Measurements from ENCODE around the gene LZTS3.
A peak's percentile ranks its signal among the peaks of the same experiment; 100 is the strongest.
"Not testable (repeated sequence)": the region's sequence is repeated elsewhere in the genome, so short reads cannot be mapped to it uniquely, and the experiment has no call there.

Gene LZTS3

GRCh38 chr20:3172933-3173609 is at the start of gene LZTS3:
TSS of gene LZTS3 (minus strand) at chr20:3173549. CDS start at chr20:3167163, 6,386 bp downstream.
- DNase-seq: peak; percentile 25

- DNase-seq: no peak
These were observed 48.3 kb upstream of the LZTS3 start for GRCh38 chr20:3221398-3222226.

DNA sequence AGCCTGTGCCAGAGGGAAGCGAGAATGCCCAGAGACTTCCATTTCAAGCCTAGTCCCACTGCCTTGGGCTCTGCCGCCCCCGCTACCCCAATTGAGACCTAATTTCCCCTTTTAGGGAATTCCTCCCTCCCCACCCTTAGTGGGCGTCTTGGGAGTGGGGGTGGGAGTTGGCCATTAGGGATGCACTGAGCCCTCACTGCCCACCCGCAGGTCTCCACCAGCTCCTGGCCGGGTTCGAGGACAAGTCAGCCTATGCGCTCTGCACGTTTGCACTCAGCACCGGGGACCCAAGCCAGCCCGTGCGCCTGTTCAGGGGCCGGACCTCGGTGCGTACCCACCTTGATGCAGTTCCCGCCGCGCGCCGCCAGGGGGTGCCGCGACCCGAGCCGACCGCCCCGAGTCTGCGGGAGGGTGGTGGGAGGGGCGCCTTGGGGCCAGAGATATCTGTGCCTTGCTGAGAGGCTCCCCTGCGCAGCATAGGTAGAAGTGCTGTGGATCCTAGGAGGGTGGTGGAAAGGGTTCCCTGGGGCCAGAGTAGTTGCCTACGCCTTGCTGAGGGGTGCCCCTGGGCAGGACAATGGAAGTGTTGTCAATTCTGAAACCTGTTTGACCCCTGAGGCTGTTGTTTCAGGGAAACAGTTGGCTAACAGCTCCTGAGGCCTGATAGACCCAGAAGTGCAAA is 45.1 kb upstream of the LZTS3 start:
- DNase-seq: no peak

DNA sequence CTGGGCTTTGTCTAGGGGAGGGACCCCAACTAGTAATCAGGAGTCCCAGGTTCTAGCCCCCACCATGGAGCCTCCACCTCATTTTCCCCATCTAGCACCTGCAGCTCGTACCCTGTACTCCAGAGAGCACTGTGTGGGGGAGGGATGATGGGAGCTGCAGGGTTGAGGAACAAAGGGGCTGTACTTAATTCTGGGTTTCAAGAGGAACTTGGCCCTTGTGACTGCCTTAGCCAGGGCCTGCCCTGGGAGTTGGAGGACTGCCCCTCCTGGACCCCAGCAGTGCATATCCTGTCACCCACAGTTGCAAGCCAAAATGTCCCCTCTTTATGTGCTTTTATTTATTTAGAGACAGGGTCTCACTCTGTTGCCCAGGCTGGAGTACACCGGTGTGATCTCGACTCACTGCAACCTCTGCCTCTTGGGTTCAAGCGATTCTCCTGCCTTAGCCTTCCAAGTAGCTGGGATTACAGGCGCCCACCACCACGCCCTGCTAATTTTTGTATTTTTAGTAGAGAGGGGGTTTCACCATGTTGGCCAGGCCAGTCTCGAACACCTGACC is 42.1 kb upstream of the LZTS3 start:
- DNase-seq: not testable (repeated sequence)

GRCh38 chr20:3213226-3213625 is 39.9 kb upstream of the LZTS3 start:
- no peak for DNase-seq

DNA sequence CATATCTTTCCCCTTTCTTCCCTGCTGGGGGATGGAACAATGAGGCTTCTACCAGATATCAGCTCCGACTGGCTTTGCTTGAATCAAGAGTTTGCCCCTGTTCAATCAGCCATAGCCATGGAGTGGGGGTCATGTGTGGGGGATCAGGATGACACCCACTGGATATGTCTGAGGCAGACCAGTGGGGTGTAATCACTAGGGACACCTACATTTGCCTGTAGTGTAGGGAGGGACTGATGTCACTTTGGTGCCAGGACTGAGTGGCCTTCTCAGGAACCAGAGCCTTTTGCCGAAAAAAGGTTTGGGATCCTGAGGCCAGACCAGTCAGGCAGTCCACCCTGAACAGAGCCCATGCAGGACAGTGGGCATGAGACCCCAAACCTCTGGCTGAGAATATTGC is 37.0 kb upstream of the LZTS3 start:
- no peak for DNase-seq

GRCh38 chr20:3209946-3210317 is 36.6 kb upstream of the LZTS3 start:
- no peak for DNase-seq

DNA sequence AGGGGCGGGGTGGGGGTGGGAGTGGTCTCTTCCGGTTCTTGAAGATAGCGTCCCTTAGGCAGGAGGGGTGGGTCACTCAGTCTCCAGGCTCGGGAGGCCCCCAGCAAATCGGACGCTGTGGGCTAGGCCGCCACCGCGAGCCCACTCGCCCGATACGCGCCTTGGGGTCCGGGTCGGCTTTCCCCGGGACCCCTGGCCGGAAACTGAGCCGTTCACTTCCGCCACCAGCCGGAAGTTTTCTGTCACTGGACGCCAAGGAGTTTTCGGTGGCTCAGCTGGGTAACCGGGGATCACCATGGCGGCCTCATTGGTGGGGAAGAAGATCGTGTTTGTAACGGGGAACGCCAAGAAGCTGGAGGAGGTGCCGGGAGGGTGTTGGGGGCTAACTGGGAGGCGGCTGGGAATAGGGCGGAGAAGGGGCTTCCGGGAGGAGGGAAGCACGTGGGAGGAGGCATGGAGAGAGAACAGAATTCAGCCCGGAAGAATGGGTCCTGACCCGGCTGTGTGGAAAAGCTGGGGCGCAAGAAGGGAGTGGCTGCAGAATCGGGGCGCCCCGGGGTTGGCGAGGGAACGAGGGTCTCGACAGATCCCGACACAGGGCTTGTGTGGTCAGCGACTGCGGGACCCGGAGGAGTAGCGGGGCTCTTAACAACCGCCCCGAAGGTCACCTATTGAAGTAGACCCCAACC is 36.1 kb upstream of the LZTS3 start, which contains the start of gene ITPA:
Gene ITPA, plus strand, starts transcription at position 242 of the 689 bp plus-strand sequence. Its CDS starts 54 bp downstream, at position 296.
- peak; percentile 34 for DNase-seq

GRCh38 chr20:3208786-3209256 is 35.5 kb upstream of the LZTS3 start:
- peak; percentile 13 for DNase-seq

DNA sequence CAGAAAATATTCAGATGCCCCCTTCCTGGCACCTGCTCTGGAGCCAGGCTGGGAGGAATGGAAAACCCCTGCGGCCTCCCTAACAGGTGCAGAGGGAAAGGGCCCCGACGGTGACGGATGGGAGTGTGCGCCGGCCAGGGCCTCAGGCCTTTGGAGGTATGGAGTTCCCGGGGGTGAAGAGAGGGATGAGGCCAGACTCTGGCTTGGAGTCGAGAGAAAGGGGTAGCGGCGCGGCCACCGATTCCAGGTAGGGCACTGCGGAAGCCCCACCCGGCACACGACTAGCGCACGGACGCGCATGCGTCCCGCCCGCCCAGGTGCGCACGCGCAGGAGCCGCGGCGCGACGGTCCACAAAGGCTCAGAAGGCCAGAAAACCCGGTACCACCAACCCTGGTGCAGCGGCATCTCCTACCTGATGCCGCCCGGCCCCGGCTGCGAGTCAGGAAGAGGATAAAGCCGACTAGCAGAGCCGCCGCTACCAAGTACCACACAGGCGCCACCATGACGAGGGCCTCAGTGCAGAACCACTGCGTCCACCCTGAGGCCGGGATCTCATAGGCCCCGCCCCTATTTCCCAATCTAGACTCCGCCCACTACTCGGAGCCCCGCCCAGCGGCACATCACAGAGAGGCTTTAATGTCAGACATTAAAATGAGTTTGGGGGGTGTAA is 30.9 kb upstream of the LZTS3 start, which contains the start of gene DDRGK1:
Gene DDRGK1, minus strand, starts transcription at position 559 of the 671 bp plus-strand sequence. Its CDS starts 55 bp downstream, at position 504.
- DNase-seq: peak; percentile 74

- DNase-seq: no peak
These were observed 30.2 kb upstream of the LZTS3 start for GRCh38 chr20:3203315-3204123.

- no peak for DNase-seq
These were observed 29.6 kb upstream of the LZTS3 start for GRCh38 chr20:3202965-3203314.

- no peak for DNase-seq
These were observed 26.8 kb upstream of the LZTS3 start for GRCh38 chr20:3199976-3200755.

GRCh38 chr20:3199206-3199605 is 25.9 kb upstream of the LZTS3 start:
- DNase-seq: no peak

DNA sequence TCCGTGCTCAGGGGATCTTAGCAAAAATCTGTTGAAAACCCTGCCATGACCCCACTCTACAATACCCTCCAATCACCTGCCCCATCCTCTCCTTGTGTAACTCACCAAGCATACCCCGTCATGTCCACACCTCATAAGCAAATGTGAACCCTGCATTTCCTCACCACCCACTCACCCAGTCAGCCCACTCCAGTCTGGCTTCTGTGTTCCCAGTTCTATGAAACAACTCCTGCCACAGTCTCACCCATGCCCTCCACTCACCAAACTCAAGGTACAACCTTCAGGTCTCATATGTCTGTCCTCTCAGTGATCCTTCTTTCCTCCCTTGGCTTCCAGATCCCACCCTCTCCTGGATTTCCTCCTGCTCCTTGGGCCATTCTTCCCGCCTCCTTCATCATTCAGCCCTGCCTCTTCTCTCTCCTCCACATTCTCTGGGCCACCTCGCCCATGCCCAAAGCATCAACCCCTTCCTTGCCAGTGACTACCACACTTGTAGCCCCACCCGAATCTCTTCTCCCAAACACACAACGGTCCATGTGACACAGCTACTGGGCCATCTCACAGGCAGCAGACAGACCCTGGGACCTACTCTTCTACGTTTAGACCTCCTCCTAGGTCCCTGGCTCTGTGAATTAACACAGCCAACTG is 22.4 kb upstream of the LZTS3 start:
- DNase-seq: no peak

GRCh38 chr20:3194617-3195280 is 21.4 kb upstream of the LZTS3 start:
- DNase-seq: no peak

DNA sequence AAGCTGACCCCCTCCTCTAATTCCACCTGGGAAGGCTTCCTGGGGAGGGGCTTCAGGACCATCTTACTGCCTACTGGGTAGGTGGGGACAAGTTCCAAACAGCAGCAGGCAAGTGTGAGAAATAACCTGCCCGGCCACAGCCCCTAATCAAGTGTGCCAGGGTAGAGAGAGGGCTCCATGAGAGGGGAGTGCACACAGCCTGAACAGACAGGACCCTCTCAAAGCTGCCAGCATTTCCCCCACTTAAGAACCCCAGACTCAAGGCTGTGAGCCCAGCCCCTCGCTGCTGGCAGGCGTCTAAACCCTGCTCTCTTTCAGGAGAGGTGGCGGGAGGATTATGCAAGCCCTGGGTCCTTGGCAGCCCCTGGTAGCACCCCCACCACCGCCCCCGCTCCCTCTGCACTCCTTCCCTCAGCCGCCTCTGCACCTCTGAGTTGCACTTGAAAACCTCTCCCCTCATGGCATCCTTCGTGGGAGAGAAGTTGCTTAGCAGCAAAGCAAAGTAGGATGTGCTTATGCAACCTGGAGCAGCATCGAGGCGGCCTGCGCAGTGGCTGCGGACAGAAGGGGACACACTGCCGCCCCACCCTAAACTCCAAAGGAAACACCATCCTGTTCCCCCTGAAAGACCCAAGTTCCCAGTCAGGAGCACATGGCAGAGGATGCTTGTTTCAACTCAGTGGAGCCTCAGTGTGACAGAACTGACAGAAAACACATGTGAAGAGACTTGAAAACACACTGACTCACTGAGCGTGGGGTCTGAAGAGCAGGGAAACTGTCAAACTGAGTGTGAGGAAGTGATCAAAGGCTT is 20.7 kb upstream of the LZTS3 start:
- no peak for DNase-seq

All from HCEC 1CT (cell line).